Stimulated activated CD4-positive, alpha-beta T cell treated with anti-CD3 and anti-CD28 coated beads, Interleukin-1b, Interleukin-23, amount 100 ng/mL, for 24 hours (primary cell): Measurements from ENCODE around the gene FAM240B.

Experiments
- DNase-seq, 4 experiments: peaks; one replicate each; pipeline ENCODE4 v3.0.0-alpha.2; 2020; ENCODE audit warnings: low read depth in 4 of 4, low spot score in 1 of 4

FAM240B gene

DNA sequence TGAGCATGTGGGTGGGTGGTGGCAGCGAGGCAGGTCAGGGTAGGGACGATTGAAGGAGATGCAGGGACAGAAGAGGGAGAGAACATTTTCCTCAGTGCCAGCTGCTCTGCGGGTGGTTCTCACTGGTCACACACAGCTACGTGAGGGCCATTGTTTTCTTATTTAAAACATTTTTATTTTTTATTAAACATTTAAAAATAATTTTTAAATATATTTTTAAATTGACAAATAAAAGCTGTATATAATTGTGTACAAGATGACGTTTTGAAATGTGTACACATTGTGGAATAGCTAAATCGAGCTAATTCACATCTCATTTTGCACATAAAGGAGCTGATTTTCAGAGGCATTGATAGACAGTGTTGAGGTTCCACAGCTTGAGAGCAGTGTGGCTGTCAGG is 14.0 kb downstream of the FAM240B start:
- no peak for DNase-seq

- DNase-seq, result no peak
Measured at GRCh38 chr9:38700695-38701094, 19.2 kb downstream of the FAM240B start.

DNA sequence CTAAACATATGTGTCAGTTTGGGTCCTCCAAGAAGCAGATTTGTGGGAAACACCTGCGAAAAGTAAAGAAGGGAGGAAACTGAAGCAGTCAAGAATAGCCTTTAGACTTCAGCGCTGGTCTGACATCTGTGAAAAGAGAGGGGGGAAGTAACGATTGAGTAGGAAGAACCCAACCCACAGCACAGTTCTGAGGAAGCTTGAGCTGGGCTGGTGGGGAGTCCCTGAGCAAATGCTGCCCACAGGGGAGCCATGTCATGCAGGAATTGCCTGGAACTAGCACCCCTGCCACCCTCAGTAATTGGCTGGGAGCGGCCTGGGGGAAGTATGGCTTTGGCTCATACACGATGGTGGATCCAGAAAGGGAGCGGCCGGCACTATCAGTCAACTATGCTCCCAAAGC is 20.6 kb downstream of the FAM240B start:
- DNase-seq, result no peak

GRCh38 chr9:38697776-38698300 is 22.1 kb downstream of the FAM240B start:
- no peak for DNase-seq

- DNase-seq, result no peak
Measured at GRCh38 chr9:38696999-38697398, 22.9 kb downstream of the FAM240B start.

DNA sequence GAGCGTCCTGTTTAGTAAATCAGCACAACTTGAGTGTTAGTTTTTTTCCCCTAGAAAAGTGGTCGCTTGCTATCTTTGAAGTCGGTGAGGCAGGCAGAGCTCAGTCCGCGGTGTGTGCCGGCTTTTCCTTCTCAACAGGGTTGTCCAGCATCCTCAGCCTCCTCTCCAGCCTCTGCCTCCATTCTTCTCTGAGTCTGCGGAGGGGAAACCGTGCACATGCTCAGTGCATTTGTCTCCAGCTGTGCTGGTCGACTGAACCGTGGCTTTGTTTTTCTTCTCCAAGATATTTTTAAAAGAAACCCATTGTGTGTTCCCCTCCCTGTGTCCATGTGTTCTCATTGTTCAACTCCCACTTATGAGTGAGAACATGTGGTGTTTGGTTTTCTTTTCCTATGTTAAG is 25.3 kb downstream of the FAM240B start:
- no peak for DNase-seq

DNA sequence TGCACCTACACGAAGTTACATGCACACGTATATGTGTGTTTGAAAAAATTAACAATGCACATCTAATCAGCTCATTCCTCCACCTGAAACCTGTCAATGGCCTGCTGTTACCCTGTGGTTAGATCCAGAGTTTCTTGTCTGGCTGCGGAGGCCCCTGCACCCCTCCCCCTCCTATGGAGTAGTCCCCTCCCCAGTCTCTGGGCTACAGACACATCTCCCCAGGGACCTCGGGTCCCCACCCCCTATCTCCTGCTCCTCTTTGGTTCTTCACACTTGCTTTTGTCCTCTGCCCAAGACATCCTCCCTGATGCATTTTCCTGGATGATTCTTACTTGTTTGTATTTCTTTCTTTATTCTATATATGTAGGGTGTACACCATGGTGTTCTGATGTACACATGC is 27.2 kb downstream of the FAM240B start:
- DNase-seq, result no peak

GRCh38 chr9:38690574-38690973 is 29.4 kb downstream of the FAM240B start:
- no peak for DNase-seq

GRCh38 chr9:38689678-38690077 is 30.3 kb downstream of the FAM240B start:
- DNase-seq, result no peak

GRCh38 chr9:38687992-38688391 is 31.9 kb downstream of the FAM240B start:
- DNase-seq, result no peak

DNA sequence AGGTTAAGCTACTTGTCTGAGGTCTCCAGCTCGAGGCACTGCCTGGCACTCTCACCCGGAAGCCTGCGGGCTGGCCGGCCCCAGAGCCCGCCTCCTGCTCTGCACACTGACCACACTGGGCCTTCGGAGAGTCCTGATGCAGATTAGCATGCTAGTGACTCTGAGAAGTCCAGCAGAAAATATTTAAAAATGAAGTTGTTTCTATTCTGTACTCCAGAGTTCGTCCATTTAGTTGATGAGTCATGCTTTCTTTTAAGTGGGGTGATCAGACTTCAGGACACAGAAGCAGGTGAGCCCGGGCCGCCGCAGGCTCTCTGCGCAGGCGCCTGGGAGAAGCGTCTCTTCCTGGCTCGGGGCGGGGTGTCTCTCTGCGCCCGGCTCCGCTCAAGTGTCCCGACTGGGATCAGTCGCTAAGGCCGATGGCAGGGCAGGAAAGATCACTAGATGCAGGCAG is 32.5 kb downstream of the FAM240B start:
- peak in 2 of 4 experiments; percentile 10 to 23 for DNase-seq

- DNase-seq, result no peak
Measured at GRCh38 chr9:38686933-38687332, 33.0 kb downstream of the FAM240B start.

DNA sequence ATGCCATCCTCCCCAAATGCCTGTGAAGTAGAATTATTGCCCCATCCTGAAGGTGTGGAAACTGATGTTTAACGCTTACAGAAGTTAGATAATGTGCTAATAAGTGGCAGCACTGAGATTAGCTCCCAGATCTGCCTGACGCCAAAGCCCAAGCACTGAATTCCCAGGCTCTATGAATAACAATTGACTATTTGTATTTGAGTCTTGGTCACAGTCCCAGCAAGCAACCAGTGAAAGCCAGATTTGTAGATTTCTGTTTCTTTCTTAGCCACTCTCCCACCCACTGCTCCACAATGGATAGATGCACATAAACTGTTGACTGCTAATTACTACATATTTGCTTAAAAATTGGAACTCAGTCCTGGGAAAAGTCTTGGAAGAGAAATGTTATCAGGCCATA is 34.4 kb downstream of the FAM240B start:
- no peak for DNase-seq

DNA sequence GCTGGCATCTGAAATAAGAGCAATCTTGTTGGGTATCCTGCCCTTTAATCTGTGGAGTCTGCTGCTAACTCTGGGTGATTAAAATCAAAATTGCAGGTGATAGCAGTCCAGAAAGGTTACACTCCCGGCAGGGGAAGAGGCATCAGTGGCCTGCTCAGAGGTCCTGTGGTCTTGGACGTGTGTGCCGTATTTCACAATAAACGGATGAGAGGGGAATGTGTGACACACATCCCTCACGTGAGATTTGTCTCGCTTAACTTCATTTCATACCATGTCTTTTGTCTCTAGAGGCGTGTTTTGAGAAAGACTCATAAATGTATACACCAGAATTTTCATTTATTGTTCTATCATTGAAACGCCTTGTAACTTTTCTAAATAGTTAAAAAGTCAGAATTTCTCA is 36.6 kb downstream of the FAM240B start:
- DNase-seq, result no peak

GRCh38 chr9:38682713-38683112 is 37.2 kb downstream of the FAM240B start:
- no peak for DNase-seq

DNA sequence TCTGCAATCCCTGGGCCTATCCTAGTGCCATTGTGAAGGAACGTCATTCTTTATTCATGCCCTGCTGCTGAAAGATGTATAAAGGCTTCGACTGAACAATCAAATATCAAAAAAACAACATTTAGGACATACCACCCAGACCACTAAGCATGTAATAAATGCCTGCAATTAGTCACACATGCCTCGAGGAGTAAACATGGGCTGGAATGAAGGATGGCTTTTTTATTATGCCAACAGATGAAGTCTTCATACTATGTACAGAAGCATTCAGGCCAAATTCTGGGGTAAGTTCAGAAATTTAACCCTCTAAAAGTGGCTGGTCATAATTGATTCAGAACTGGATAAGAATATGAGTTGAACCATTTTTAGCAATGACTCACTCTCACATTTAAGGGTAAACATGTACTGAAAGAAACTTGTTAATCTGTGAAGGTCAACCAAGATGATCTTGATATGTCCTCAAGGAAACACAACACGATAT is 38.1 kb downstream of the FAM240B start:
- DNase-seq, result no peak

DNA sequence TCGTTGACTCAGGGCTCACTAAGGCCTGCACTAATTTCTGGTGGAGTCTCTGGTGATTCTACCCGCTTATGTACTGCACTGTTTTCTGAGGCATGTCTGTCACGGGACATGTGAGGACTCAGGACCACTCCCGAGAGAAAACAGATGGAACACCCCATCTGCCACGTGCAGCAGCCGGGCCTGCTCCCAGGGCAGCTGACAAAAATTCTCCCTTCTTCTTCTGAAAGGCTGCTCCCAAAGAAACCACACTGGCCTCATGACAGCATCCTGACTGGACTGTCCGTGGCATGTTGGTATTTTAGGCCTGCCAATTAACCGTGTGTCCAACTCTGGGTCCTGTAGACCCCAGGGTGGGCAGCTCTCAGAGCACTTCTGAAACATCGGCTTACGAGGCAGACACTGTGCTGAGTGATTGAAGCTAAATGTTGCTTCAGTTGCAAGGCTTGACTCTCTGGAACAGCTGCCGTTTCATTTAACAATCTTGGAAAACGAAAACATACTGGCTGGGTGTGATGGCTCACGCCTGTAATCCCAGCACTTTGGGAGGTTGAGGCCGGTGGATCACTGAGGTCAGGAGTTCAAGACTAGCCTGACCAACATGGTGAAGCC is 39.0 kb downstream of the FAM240B start:
- DNase-seq, result no peak

DNA sequence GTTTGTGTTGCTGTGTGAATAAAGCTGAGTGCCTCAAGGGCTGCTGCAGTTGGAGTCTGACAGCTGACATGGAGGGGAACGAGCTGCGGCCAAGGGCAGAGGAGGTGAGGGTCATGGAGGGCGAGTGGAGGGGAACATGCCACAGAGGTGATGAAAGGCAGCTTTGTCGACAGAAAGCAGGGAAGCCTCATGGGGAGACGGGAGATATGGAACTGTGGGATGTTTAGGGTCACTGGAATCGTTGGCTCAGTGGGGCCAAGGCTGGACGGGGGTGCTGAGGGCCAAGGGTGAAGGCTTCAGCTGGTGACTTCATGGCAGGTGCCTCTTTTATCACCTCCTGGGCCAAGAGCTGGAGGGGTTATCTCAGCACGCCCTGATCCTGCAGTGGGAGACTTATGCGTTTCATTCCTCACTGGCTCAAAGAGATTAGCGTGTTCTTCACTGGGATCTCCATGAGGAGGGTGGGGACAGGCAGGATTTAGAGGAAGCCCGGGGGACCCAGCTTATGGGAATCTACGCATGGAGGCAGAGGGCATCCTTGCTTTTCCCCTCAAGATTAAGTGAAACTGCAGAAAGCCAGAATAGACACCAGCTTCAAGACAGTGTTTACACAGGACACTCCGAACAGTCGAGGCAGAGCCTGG is 42.2 kb downstream of the FAM240B start:
- DNase-seq, result no peak

DNA sequence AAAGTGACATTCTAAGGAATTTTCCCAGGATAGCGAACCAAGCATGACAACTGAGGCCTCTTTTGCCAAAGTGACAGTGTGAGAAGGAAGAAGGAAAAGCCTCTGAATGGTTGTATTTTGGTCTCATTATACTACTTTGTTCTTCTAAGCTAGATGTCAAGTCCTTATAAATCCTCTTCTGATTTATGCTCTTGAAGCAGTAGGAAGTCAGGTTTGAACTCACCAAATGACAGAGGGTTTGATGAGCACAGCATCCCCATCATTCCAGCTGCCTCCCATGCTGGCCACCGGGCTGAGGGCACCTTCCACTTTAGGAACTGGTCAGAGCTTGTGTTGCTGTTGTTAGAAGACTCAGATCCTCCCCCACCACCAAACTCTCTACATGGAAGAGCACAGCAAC is 44.1 kb downstream of the FAM240B start:
- DNase-seq, result no peak

DNA sequence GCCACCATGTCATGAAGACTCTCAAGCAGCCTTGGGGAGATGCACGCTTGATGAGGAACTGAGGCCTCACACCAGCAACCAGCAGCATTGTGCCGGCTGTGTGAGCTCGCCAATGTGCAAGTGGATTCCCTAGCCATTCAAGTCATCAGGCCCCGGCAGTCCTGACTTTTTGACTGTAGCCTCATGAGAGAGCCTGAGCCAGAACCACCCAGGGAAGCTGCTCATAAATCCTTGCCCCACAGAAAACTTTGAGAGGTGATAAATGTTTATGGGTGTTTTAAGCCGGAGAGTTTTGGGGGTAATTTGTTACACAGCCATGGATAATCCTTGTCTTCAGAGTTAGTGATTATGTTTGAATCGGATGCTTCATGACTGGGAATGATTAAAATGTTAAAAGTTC is 44.7 kb downstream of the FAM240B start:
- DNase-seq, result no peak

GRCh38 chr9:38673399-38674193 is 46.3 kb downstream of the FAM240B start:
- no peak for DNase-seq

GRCh38 chr9:38671748-38672147 is 48.2 kb downstream of the FAM240B start:
- no peak for DNase-seq
